Activated T-helper 17 cell treated with anti-CD3 and anti-CD28 coated beads, Interleukin-2, amount 50 U/mL, for 72 hours (primary cell): ENCODE results near the gene RALGPS2. TPM values are rescaled to one million over a fixed set of nuclear protein-coding genes. Genes with fewer than 3 reads are reported as not detected.

Experiments
- ATAC-seq: fragments of 150-1000 bp; cut with Tn5 transposase; replicated peaks from 2 replicates; pipeline ENCODE4 v1.10.0; 2021; ENCODE audit warnings: mild to moderate bottlenecking, moderate library complexity
- H3K27ac Mint-ChIP-seq: one replicate; pipeline ENCODE4 v1.8.0; 2022; ENCODE audit warnings: mixed read lengths
- H3K27me3 Mint-ChIP-seq: one replicate; pipeline ENCODE4 v1.8.0; 2022; ENCODE audit warnings: mixed read lengths
- H3K36me3 Mint-ChIP-seq: one replicate; pipeline ENCODE4 v1.8.0; 2022; ENCODE audit warnings: low read depth, mild to moderate bottlenecking, mixed read lengths
- H3K4me1 Mint-ChIP-seq: one replicate; pipeline ENCODE4 v1.8.0; 2022; ENCODE audit warnings: mixed read lengths
- H3K4me3 Mint-ChIP-seq: one replicate; pipeline ENCODE4 v1.8.0; 2022; ENCODE audit warnings: mild to moderate bottlenecking, mixed read lengths
- H3K9me3 Mint-ChIP-seq: one replicate; pipeline ENCODE4 v1.8.0; 2022; ENCODE audit warnings: mixed read lengths
- total RNA-seq, 2 donors: library from RNA; stranded (reverse); gene quantifications; one replicate each; pipeline ENCODE4 v1.2.3, GENCODE V29; 2022

RALGPS2 gene
- total RNA-seq, 2 donors from 2014 or later: 0.63 to 4.4 TPM

- Mint-ChIP-seq H3K36me3 (no peaks in the 10 kb centered on the region), H3K9me3 (no peaks in the 10 kb centered on the region), H3K4me1 (no peaks in the 10 kb centered on the region), H3K27ac (no peak overlapping the region), H3K27me3 (peaks cover 18% of the 10 kb centered on the region), H3K4me3 (no peak overlapping the region)
- ATAC-seq: no peak
Observed at GRCh38 chr1:178702146-178702545, 22.9 kb upstream of the RALGPS2 start.

- no peak overlapping the region for H3K4me3 Mint-ChIP-seq
- no peaks in the 10 kb centered on the region for H3K36me3 Mint-ChIP-seq
- H3K27ac Mint-ChIP-seq: no peak overlapping the region
- no peaks in the 10 kb centered on the region for H3K9me3 Mint-ChIP-seq
- H3K4me1 Mint-ChIP-seq: no peaks in the 10 kb centered on the region
- H3K27me3 Mint-ChIP-seq: peaks cover 26% of the 10 kb centered on the region
- ATAC-seq: no peak
Observed at GRCh38 chr1:178704833-178705232, 20.2 kb upstream of the RALGPS2 start.

DNA sequence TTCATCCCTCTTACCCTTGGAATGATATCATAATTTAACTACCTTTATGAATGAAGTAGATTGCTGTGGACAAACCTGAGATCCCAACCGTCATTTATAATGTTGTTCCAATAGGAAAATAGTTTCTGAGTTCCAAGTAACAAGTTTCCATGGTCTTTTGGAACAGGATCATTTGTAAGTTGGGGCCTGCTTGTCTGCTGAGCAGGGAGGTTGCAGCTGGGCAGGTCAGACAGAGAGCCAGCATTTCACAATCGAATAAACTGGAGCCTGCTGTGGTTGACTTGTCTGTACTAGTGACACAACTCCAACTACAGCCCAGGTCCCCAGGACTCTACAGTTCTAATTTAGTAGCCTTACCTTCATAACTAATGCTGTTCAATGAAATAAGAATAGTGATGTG is 18.6 kb upstream of the RALGPS2 start:
- Mint-ChIP-seq H3K27me3 (peaks cover 31% of the 10 kb centered on the region), H3K4me1 (no peaks in the 10 kb centered on the region), H3K27ac (no peak overlapping the region), H3K9me3 (no peaks in the 10 kb centered on the region), H3K4me3 (no peak overlapping the region), H3K36me3 (no peaks in the 10 kb centered on the region)
- no peak for ATAC-seq

- no peaks in the 10 kb centered on the region for H3K36me3 Mint-ChIP-seq
- ATAC-seq: no peak
- H3K9me3 Mint-ChIP-seq: no peaks in the 10 kb centered on the region
- no peak overlapping the region for H3K4me3 Mint-ChIP-seq
- H3K4me1 Mint-ChIP-seq: no peaks in the 10 kb centered on the region
- no peak overlapping the region for H3K27ac Mint-ChIP-seq
- peaks cover 29% of the 10 kb centered on the region for H3K27me3 Mint-ChIP-seq
Observed at GRCh38 chr1:178713259-178713658, 11.8 kb upstream of the RALGPS2 start.

DNA sequence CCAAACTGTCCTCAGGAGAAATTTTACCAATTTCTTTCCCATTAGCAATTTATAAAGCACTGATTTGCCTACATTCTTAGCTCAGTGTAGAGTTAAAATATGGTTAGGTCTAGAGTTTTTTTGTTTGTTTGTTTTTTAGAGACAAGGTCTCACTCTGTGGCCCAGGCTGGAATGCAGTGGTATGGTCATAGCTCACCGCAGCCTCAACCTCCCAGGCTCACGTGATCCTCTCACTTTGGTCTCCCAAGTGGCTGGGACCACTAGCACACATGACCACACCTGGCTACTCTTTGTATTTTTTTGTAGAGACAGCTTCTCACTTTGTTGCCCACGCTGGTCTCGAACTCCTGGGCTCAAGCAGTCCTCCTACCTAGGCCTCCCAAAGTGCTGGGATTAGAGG is 10.6 kb upstream of the RALGPS2 start:
- H3K4me3 Mint-ChIP-seq: no peak overlapping the region
- no peaks in the 10 kb centered on the region for H3K9me3 Mint-ChIP-seq
- H3K27ac Mint-ChIP-seq: no peak overlapping the region
- H3K27me3 Mint-ChIP-seq: peaks cover 25% of the 10 kb centered on the region
- ATAC-seq: no peak
- H3K36me3 Mint-ChIP-seq: no peaks in the 10 kb centered on the region
- no peaks in the 10 kb centered on the region for H3K4me1 Mint-ChIP-seq

GRCh38 chr1:178716111-178716510 is 8.9 kb upstream of the RALGPS2 start:
- Mint-ChIP-seq H3K9me3 (no peaks in the 10 kb centered on the region), H3K27me3 (peaks cover 16% of the 10 kb centered on the region), H3K36me3 (no peaks in the 10 kb centered on the region), H3K4me1 (no peaks in the 10 kb centered on the region), H3K4me3 (no peak overlapping the region), H3K27ac (no peak overlapping the region)
- no peak for ATAC-seq

DNA sequence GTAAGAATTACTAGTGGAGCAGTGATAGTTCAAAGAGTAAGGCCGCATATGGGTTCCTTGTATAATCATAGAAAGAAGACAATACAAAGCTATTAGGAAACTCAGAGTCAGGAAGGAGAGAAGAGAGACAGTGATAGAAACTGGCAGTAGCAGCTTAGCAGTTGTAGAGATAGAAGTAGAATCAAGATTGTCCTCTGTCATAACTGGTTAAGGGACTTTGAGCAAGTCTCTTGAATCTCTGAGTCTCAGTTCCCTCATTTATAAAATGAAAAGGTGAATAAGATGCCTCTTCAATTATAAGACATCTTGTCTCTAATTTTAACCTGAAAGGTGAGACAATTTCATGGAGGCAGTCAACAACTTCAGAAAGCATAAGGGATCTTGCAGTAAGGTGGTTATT is 6.5 kb upstream of the RALGPS2 start:
- H3K4me3 Mint-ChIP-seq: no peak overlapping the region
- H3K9me3 Mint-ChIP-seq: no peaks in the 10 kb centered on the region
- no peaks in the 10 kb centered on the region for H3K36me3 Mint-ChIP-seq
- H3K27me3 Mint-ChIP-seq: peaks cover 16% of the 10 kb centered on the region
- no peak for ATAC-seq
- no peaks in the 10 kb centered on the region for H3K4me1 Mint-ChIP-seq
- H3K27ac Mint-ChIP-seq: no peak overlapping the region

GRCh38 chr1:178723546-178723945 is 1.5 kb upstream of the RALGPS2 start:
- H3K9me3 Mint-ChIP-seq: no peaks in the 10 kb centered on the region
- H3K27me3 Mint-ChIP-seq: peaks cover 9% of the 10 kb centered on the region
- ATAC-seq: no peak
- peaks cover 7% of the 10 kb centered on the region for H3K4me1 Mint-ChIP-seq
- H3K27ac Mint-ChIP-seq: no peak overlapping the region
- H3K36me3 Mint-ChIP-seq: no peaks in the 10 kb centered on the region
- peak overlapping the region; percentile 71 for H3K4me3 Mint-ChIP-seq

DNA sequence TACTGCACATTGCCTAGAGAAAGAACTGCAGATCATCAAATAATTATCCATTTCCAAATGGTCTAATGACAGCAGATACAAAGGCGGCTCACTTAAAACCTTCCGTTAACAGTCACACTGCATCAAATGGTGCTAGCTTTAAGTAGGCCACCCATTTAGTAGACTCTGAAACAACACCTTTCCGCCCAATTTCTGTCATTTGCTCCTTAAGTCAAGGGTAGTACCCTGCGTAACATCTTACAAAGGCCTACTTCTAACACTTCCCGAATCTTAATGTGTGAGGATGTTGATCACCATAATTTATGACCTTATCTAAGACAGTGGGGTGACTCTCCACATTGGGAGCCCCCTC is 692 bp upstream of the RALGPS2 start:
- Mint-ChIP-seq H3K27ac (no peak overlapping the region), H3K4me3 (peak overlapping the region; percentile 71), H3K36me3 (no peaks in the 10 kb centered on the region), H3K27me3 (peaks cover 9% of the 10 kb centered on the region), H3K4me1 (peaks cover 7% of the 10 kb centered on the region), H3K9me3 (no peaks in the 10 kb centered on the region)
- ATAC-seq: no peak

- Mint-ChIP-seq H3K27me3 (peaks cover 9% of the 10 kb centered on the region), H3K4me1 (peaks cover 7% of the 10 kb centered on the region), H3K4me3 (peak overlapping the region; percentile 75), H3K36me3 (no peaks in the 10 kb centered on the region), H3K9me3 (no peaks in the 10 kb centered on the region), H3K27ac (no peak overlapping the region)
- ATAC-seq: peak; percentile 48
Observed at GRCh38 chr1:178725466-178726086, 532 bp downstream of the RALGPS2 start.

DNA sequence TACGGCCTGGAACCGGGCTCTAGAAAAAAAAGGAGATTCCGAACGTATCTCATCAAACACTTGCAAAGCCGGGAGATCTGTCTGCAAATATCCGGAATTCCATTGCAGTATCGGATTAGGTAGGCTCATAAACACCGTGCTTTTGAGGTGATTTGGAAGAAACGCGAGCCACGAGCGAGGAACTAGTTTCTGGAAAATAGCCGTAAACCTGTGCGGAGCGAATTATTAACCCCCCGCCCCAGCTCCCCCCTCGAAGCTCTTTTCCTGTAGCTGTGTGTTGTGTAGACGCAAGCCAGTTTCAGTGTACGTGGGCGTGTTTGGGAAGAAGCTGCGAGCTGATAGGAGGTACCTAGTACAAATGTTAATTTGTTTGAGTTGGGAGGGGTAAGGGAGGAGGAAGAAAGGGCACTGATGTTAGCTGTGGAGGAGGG is 1.1 kb downstream of the RALGPS2 start:
- Mint-ChIP-seq H3K4me1 (peaks cover 7% of the 10 kb centered on the region), H3K4me3 (peak overlapping the region; percentile 75), H3K27me3 (peaks cover 9% of the 10 kb centered on the region), H3K27ac (no peak overlapping the region), H3K36me3 (no peaks in the 10 kb centered on the region), H3K9me3 (no peaks in the 10 kb centered on the region)
- ATAC-seq: peak; percentile 67

DNA sequence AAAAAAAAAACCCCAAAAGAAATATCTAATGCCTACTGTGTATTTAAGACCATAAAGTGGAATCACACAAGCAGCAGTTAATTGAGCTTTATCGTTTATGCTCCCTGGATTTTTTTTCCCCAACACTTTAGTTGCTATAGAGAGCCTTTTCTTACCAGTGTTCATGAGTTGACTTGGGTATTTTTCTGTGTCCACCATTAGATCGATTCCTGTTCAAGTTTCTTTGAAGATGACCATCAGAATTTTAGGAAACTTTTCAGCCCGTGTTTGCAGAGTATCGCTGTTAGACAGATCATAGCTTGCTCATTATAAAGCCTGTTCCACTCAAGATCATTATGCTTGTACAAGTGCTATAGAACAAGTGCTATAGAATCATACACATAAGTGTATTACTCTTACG is 1.5 kb downstream of the RALGPS2 start:
- H3K9me3 Mint-ChIP-seq: no peaks in the 10 kb centered on the region
- peaks cover 7% of the 10 kb centered on the region for H3K4me1 Mint-ChIP-seq
- H3K27me3 Mint-ChIP-seq: peaks cover 9% of the 10 kb centered on the region
- no peak overlapping the region for H3K27ac Mint-ChIP-seq
- no peaks in the 10 kb centered on the region for H3K36me3 Mint-ChIP-seq
- H3K4me3 Mint-ChIP-seq: peak overlapping the region; percentile 75
- no peak for ATAC-seq

DNA sequence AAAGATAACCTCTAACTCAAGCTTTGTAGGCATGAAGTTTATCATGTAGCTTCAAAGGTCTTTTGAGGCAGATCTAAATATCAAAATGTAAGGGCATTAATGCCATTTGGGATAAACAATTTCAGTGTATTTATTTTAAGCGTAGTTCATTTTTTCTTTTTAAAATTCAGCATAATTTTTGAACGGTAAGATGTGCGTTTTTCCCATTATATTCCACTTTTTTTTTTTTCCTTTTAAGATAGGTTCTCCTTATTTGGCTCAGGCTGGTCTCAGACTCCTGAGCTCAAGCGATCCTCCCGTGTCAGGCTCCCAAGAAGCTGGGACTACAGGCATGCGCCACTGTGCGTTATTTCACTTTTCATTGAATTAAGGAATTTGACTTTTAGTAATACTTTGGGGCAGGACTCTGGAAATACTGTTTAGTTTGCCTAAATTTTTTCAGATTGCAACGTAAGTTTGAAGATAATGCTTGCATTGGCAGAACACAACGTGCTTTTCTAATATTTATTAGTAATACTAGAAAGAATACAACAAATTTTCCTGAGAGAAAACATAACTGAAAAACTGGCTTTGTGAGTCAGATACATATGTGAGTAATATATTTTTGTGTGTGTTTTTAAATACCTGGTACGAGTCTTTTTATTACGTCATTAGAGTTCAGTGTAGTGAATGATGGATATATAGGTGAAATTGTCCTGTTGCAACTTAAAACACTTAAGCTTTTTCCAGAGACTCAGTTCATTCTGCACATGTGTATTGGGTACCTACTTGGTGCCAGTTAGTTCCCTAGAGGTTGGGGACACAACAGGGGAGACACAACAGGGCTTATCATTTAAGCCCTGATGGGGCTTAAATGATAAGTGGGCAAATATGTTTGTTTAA is 2.2 kb downstream of the RALGPS2 start:
- no peaks in the 10 kb centered on the region for H3K36me3 Mint-ChIP-seq
- peaks cover 4% of the 10 kb centered on the region for H3K9me3 Mint-ChIP-seq
- peaks cover 13% of the 10 kb centered on the region for H3K27me3 Mint-ChIP-seq
- H3K4me3 Mint-ChIP-seq: peak overlapping the region; percentile 75
- H3K27ac Mint-ChIP-seq: no peak overlapping the region
- H3K4me1 Mint-ChIP-seq: peaks cover 7% of the 10 kb centered on the region
- peak; percentile 44 for ATAC-seq

DNA sequence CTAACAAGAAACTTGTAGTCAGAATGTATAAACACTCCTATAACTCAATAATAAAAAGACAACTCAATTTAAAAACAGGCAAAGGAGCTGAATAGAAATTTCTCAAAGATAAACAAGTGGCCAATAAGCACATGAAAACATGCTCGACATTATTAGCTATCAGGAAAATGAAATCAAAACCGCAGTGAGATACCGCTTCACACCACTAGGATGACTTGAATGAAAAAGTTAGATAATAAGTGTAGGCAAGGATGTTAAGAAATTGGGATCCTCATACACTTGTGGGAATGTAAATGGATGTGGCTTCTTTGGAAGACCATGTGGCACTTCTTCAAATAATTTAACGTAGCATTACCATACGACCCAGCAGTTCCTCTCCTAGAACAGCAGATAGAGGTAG is 8.9 kb downstream of the RALGPS2 start:
- Mint-ChIP-seq H3K9me3 (peaks cover 4% of the 10 kb centered on the region), H3K4me3 (no peak overlapping the region), H3K36me3 (no peaks in the 10 kb centered on the region), H3K4me1 (no peaks in the 10 kb centered on the region), H3K27ac (no peak overlapping the region), H3K27me3 (peaks cover 4% of the 10 kb centered on the region)
- no peak for ATAC-seq

- Mint-ChIP-seq H3K9me3 (no peaks in the 10 kb centered on the region), H3K36me3 (peaks cover 24% of the 10 kb centered on the region), H3K27me3 (no peaks in the 10 kb centered on the region), H3K4me3 (no peak overlapping the region), H3K4me1 (no peaks in the 10 kb centered on the region), H3K27ac (no peak overlapping the region)
- ATAC-seq: no peak
Observed at GRCh38 chr1:178738780-178739179, 13.7 kb downstream of the RALGPS2 start.
